A673 (cell line): ENCODE results near the gene MINDY2. TPM values are rescaled to one million over a fixed set of nuclear protein-coding genes. Genes with fewer than 3 reads are reported as not detected.

Source experiments
- BruUV-seq: library from RNA; stranded (reverse); fragments of 400-500 nt; replicated peaks from 2 replicates; lab custom pipeline; 2021; lab: Mats Ljungman, UMichigan
- CTCF ChIA-PET: fragments of 300-600 bp; sonication (Branson Sonifier 250); formaldehyde crosslinking; loops from one replicate; lab custom pipeline; 2022; ENCODE audit warnings: antibody characterized with exemption; lab: Charles Lee
- POLR2A ChIA-PET: fragments of 300-600 bp; sonication (Branson Sonifier 250); formaldehyde crosslinking; loops from one replicate; lab custom pipeline; 2022; ENCODE audit warnings: antibody characterized with exemption; ENCODE audit not compliant: low non-redundant PET; lab: Charles Lee
- DNase-seq: peaks from one replicate; pipeline ENCODE4 v3.0.0-alpha.2; 2015; ENCODE audit warnings: low spot score
- H3K27ac ChIP-seq: fragments of 200-600 bp; sonication (generic); 2 replicates; pipeline ENCODE4 v1.5.1; 2016; ENCODE audit warnings: mixed run types, low read depth, mild to moderate bottlenecking, mixed read lengths, antibody characterized with exemption, low read length; ENCODE audit not compliant: poor library complexity, severe bottlenecking
- H3K27me3 ChIP-seq: fragments of 200-600 bp; sonication (generic); replicated peaks from 2 replicates; pipeline ENCODE4 v1.6.1; 2017; ENCODE audit warnings: mixed run types, low read depth, mild to moderate bottlenecking, mixed read lengths, antibody characterized with exemption, low read length; ENCODE audit not compliant: insufficient read depth, poor library complexity
- H3K36me3 ChIP-seq: fragments of 200-600 bp; sonication (generic); 2 replicates; pipeline ENCODE4 v1.6.1; 2016; ENCODE audit warnings: mixed run types, mild to moderate bottlenecking, mixed read lengths, antibody characterized with exemption, low read length; ENCODE audit not compliant: insufficient read depth, poor library complexity, severe bottlenecking
- H3K4me1 ChIP-seq: fragments of 200-600 bp; sonication (generic); 2 replicates; pipeline ENCODE4 v1.6.1; 2017; ENCODE audit warnings: mixed run types, mild to moderate bottlenecking, mixed read lengths, antibody characterized with exemption, low read length; ENCODE audit not compliant: insufficient read depth, poor library complexity, severe bottlenecking
- H3K4me3 ChIP-seq: fragments of 200-600 bp; sonication (generic); 2 replicates; pipeline ENCODE4 v1.5.1; 2016; ENCODE audit warnings: low read depth, mixed run types, mild to moderate bottlenecking, mixed read lengths, low read length; ENCODE audit not compliant: poor library complexity, severe bottlenecking
- H3K9me3 ChIP-seq: fragments of 200-600 bp; sonication (generic); 2 replicates; pipeline ENCODE4 v1.6.1; 2016; ENCODE audit warnings: mixed run types, low read depth, mild to moderate bottlenecking, mixed read lengths, antibody characterized with exemption, low read length; ENCODE audit not compliant: poor library complexity, severe bottlenecking
- CTCF ChIP-seq: fragments of 300-800, 200-600 bp; sonication (generic); conservative IDR thresholded peaks from 2 replicates; pipeline ENCODE4 v1.5.1; 2017; ENCODE audit warnings: low read depth, mild to moderate bottlenecking, antibody characterized with exemption, low read length, moderate library complexity, mixed read lengths
- EZH2 ChIP-seq: fragments of 200-600 bp; sonication (generic); IDR thresholded peaks from 2 replicates; pipeline ENCODE4 v1.6.1; 2017; ENCODE audit warnings: borderline replicate concordance, low read depth, mild to moderate bottlenecking, mixed read lengths, antibody characterized with exemption, low read length; ENCODE audit not compliant: poor library complexity, severe bottlenecking
- intact Hi-C: fragments of 100-400 bp; cut with micrococcal nuclease; formaldehyde crosslinking; loops from one replicate; pipeline ENCODE4 v1.10.0; 2022; ENCODE audit not compliant: unreplicated experiment
- total RNA-seq: library from RNA; stranded (reverse); gene quantifications from 2 replicates; pipeline ENCODE4 v1.2.3, GENCODE V29; 2021

Gene MINDY2
- total RNA-seq, 1 experiment from 2014 or later: 14.1 TPM

DNA sequence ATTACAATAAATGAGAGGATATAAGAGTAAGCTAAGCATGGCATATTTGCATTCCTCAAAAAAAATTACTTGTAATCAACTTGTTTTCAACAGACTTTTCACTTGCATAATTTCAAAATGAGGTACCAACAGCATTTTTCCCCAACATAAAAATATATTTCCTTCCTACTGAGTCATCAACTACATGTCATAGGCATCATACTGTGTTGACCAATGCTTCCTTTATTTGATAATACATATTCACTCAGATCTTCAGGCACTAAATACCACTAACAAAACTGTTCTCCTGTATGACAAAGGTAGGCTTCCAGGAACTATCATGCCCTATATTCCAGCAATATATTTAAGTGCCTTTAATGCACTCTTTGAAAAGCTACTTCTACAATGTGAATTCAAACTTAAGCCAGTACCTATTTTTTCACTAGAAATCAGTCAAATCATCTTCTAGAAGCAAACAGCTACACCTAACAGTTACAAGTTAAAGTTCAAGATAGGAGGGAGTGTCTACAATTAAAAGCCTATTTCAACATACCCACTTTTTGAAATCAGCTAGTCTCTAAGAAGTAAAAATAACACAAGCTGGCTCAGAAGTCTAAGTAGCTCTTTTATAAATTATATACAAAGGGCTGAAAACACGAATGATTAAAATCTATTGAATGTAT, 32.9 kb upstream of the MINDY2 start:
- H3K9me3 ChIP-seq: no peaks in the 10 kb centered on the region
- POLR2A ChIA-PET: no interaction called here
- no peaks in the 10 kb centered on the region for H3K36me3 ChIP-seq
- H3K27ac ChIP-seq: no peak overlapping the region
- no TSS peak for BruUV-seq
- TF ChIP-seq EZH2 (no peak), CTCF (no peak)
- no peaks in the 10 kb centered on the region for H3K27me3 ChIP-seq
- H3K4me1 ChIP-seq: peaks cover 23% of the 10 kb centered on the region
- no peak for DNase-seq
- no peak overlapping the region for H3K4me3 ChIP-seq
- intact Hi-C loops: no loop called here
- CTCF ChIA-PET: no interaction called here

DNA sequence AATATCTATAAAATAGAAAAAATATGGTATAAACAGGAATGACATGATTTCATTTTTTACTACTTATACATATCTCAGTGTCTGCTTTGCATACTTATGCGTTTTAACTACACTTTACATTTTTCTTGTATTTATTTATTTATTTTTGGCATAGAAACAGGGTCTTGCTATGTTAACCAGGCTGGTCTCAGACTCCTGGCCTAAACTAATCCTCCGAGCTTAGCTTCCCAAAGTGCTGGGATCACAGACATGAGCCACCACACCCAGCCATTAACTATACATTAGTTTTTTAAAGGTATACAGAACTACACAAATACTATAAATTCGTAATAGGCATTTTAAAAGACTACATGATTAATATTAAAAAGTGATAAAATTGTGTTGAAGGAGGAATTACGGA, 30.7 kb upstream of the MINDY2 start:
- no TSS peak for BruUV-seq
- no peak for DNase-seq
- intact Hi-C loops: loop anchor here (10.0 kb wide), 1 partner anchor 466 kb away; no protein-coding TSS in a partner anchor
- H3K27me3 ChIP-seq: no peaks in the 10 kb centered on the region
- H3K4me1 ChIP-seq: peaks cover 26% of the 10 kb centered on the region
- CTCF ChIA-PET: no interaction called here
- no peak overlapping the region for H3K27ac ChIP-seq
- H3K36me3 ChIP-seq: no peaks in the 10 kb centered on the region
- no peak for TF ChIP-seq EZH2
- TF ChIP-seq CTCF: no peak
- H3K4me3 ChIP-seq: no peak overlapping the region
- H3K9me3 ChIP-seq: no peaks in the 10 kb centered on the region
- POLR2A ChIA-PET: no interaction called here

GRCh38 chr15:58741032-58741431, 30.1 kb upstream of the MINDY2 start:
- Histone ChIP-seq H3K4me1 (peaks cover 23% of the 10 kb centered on the region), H3K27ac (no peak overlapping the region), H3K27me3 (no peaks in the 10 kb centered on the region), H3K9me3 (no peaks in the 10 kb centered on the region), H3K36me3 (no peaks in the 10 kb centered on the region), H3K4me3 (no peak overlapping the region)
- DNase-seq: no peak
- no TSS peak for BruUV-seq
- CTCF ChIA-PET: no interaction called here
- TF ChIP-seq EZH2 (no peak), CTCF (no peak)
- POLR2A ChIA-PET: no interaction called here
- intact Hi-C loops: loop anchor here (10.0 kb wide), 1 partner anchor 466 kb away; no protein-coding TSS in a partner anchor
